Neuronal stem cell (in vitro differentiated cells): ENCODE data around the gene ARAP1.

ENCODE experiments used
- DNase-seq: peaks from one replicate; pipeline ENCODE4 v3.0.0-alpha.2; 2013; ENCODE audit warnings: low spot score
- H2AFZ ChIP-seq: one replicate; pipeline ENCODE4 v1.6.1; 2013; ENCODE audit warnings: mild to moderate bottlenecking, low read length, inconsistent platforms
- H2AK5ac ChIP-seq: 2 replicates; pipeline ENCODE4 v1.6.1; 2013; ENCODE audit warnings: low read depth, mild to moderate bottlenecking, inconsistent platforms, low read length, moderate library complexity, mixed read lengths
- H2BK120ac ChIP-seq: 2 replicates; pipeline ENCODE4 v1.6.1; 2013; ENCODE audit warnings: low read depth, mild to moderate bottlenecking, inconsistent platforms, low read length, moderate library complexity, mixed read lengths
- H2BK12ac ChIP-seq: one replicate; pipeline ENCODE4 v1.6.1; 2013; ENCODE audit warnings: low read length, inconsistent platforms
- H2BK15ac ChIP-seq: 2 replicates; pipeline ENCODE4 v1.6.1; 2013; ENCODE audit warnings: mild to moderate bottlenecking, low read length, inconsistent platforms, mixed read lengths
- H2BK5ac ChIP-seq: one replicate; pipeline ENCODE4 v1.6.1; 2013; ENCODE audit warnings: inconsistent platforms, mild to moderate bottlenecking, low read length, moderate library complexity
- H3K14ac ChIP-seq: one replicate; pipeline ENCODE4 v1.6.1; 2013; ENCODE audit warnings: low read length, inconsistent platforms
- H3K18ac ChIP-seq: 2 replicates; pipeline ENCODE4 v1.6.1; 2013; ENCODE audit warnings: low read length, inconsistent platforms
- H3K23ac ChIP-seq: 2 replicates; pipeline ENCODE4 v1.6.1; 2013; ENCODE audit warnings: low read depth, mild to moderate bottlenecking, mixed read lengths, low read length, inconsistent platforms; ENCODE audit not compliant: poor library complexity
- H3K27ac ChIP-seq: replicated peaks from 3 replicates; pipeline ENCODE4 v1.5.1; 2013; ENCODE audit warnings: low read length, inconsistent platforms
- H3K27me3 ChIP-seq, 3 experiments: 2 replicates each; pipeline ENCODE4 v1.6.1; 2013; ENCODE audit warnings: low read length in 3 of 3, mild to moderate bottlenecking in 2 of 3, inconsistent platforms in 1 of 3, low read depth in 1 of 3, mixed read lengths in 1 of 3, moderate library complexity in 1 of 3; ENCODE audit not compliant: control insufficient read depth in 3 of 3, insufficient read depth in 3 of 3
- H3K36me3 ChIP-seq, 2 donors: replicated peaks in 1 of 2; 2 replicates each; pipeline ENCODE4 v1.6.1; 2013; ENCODE audit warnings: low read length in 2 of 2; ENCODE audit not compliant: control insufficient read depth in 2 of 2, insufficient read depth in 2 of 2
- H3K4ac ChIP-seq: 2 replicates; pipeline ENCODE4 v1.6.1; 2013; ENCODE audit warnings: inconsistent platforms, mild to moderate bottlenecking, low read length, moderate library complexity
- H3K4me1 ChIP-seq, 2 donors: 1 replicate in 1 of 2; 2 replicates in 1 of 2; pipeline ENCODE4 v1.6.1; 2013; ENCODE audit warnings: low read length in 2 of 2, low read depth in 1 of 2; ENCODE audit not compliant: control insufficient read depth in 2 of 2, insufficient read depth in 1 of 2
- H3K4me2 ChIP-seq: one replicate; pipeline ENCODE4 v1.6.1; 2013; ENCODE audit warnings: mild to moderate bottlenecking, low read length, inconsistent platforms; ENCODE audit not compliant: insufficient read depth, poor library complexity, severe bottlenecking
- H3K4me3 ChIP-seq, 2 donors: 2 replicates each; pipeline ENCODE4 v1.5.1; 2013; ENCODE audit warnings: low read length in 2 of 2, mild to moderate bottlenecking in 2 of 2, inconsistent platforms in 1 of 2, moderate library complexity in 1 of 2
- H3K79me1 ChIP-seq: one replicate; pipeline ENCODE4 v1.6.1; 2013; ENCODE audit warnings: low read depth, mild to moderate bottlenecking, inconsistent platforms, low read length, moderate library complexity
- H3K9ac ChIP-seq: one replicate; pipeline ENCODE4 v1.6.1; 2013; ENCODE audit warnings: mild to moderate bottlenecking, low read depth, low read length, inconsistent platforms; ENCODE audit not compliant: poor library complexity
- H3K9me3 ChIP-seq, 2 donors: replicated peaks in 1 of 2; 2 replicates each; pipeline versions ENCODE3 to v1.6.1; 2013; ENCODE audit warnings: low read length in 2 of 2, mild to moderate bottlenecking in 2 of 2, inconsistent platforms in 1 of 2, low read depth in 1 of 2, mixed read lengths in 1 of 2, moderate library complexity in 1 of 2; ENCODE audit not compliant: control insufficient read depth in 2 of 2, insufficient read depth in 1 of 2
- H4K8ac ChIP-seq: one replicate; pipeline ENCODE4 v1.6.1; 2013; ENCODE audit warnings: low read depth, mild to moderate bottlenecking, inconsistent platforms, low read length, moderate library complexity
- H4K91ac ChIP-seq: one replicate; pipeline ENCODE4 v1.6.1; 2013; ENCODE audit warnings: low read length, low read depth, mild to moderate bottlenecking, inconsistent platforms; ENCODE audit not compliant: poor library complexity
- WGBS, 2 donors: extraction: QIAGEN DNeasy Blood & Tissue Kit; methylation state at CpG; one replicate each; pipeline ENCODE4 v1.1.7; 2013; ENCODE audit warnings: missing lambda C conversion rate in 2 of 2, mixed read lengths in 1 of 2; ENCODE audit not compliant: insufficient read length in 2 of 2, insufficient replicate concordance in 1 of 2; ENCODE audit errors: extremely low coverage in 2 of 2; 5-methylcytosine and 5-hydroxymethylcytosine counted together

The ARAP1 gene

GRCh38 chr11:72712168-72712751 lies 39.9 kb downstream of the ARAP1 start:
- peak overlapping the region; percentile 87 for H2BK120ac ChIP-seq
- H4K8ac ChIP-seq: no peak overlapping the region
- peak overlapping the region; percentile 55 for H3K9ac ChIP-seq
- H2AK5ac ChIP-seq: peak overlapping the region; percentile 78
- H2AFZ ChIP-seq: peak overlapping the region; percentile 70
- H3K18ac ChIP-seq: peak overlapping the region; percentile 96
- peaks cover 1% of the 10 kb centered on the region for H3K79me1 ChIP-seq
- H2BK5ac ChIP-seq: peak overlapping the region; percentile 68
- peaks cover 2 to 16% of the 10 kb centered on the region in 2 donors for H3K36me3 ChIP-seq
- peak overlapping the region; percentile 55 for H3K4ac ChIP-seq
- peak overlapping the region; percentile 28 for H3K27ac ChIP-seq
- WGBS, 2 donors: no CpG with 5 or more reads among the region's 26 CpGs
- no peak overlapping the region for H3K4me3 ChIP-seq
- H3K27me3 ChIP-seq: no peaks in the 10 kb centered on the region
- H3K4me2 ChIP-seq: peak overlapping the region; percentile 26
- H3K23ac ChIP-seq: no peak overlapping the region
- H2BK12ac ChIP-seq: peak overlapping the region; percentile 78
- peaks cover 25 to 26% of the 10 kb centered on the region in 2 donors for H3K4me1 ChIP-seq
- DNase-seq: no peak
- H3K9me3 ChIP-seq: no peaks in the 10 kb centered on the region
- peak overlapping the region; percentile 63 for H3K14ac ChIP-seq
- H2BK15ac ChIP-seq: peak overlapping the region; percentile 73
- no peak overlapping the region for H4K91ac ChIP-seq

- Histone ChIP-seq H3K9me3 (no peaks in the 10 kb centered on the region), H2BK5ac (no peak overlapping the region), H2AK5ac (peak overlapping the region; percentile 78), H2BK12ac (no peak overlapping the region), H2BK15ac (no peak overlapping the region), H2BK120ac (no peak overlapping the region), H3K4ac (peak overlapping the region; percentile 32), H3K4me1 (peaks cover 17 to 36% of the 10 kb centered on the region in 2 donors), H3K27me3 (no peaks in the 10 kb centered on the region), H3K79me1 (peaks cover 1% of the 10 kb centered on the region), H3K4me3 (no peak overlapping the region), H3K27ac (no peak overlapping the region), H3K23ac (no peak overlapping the region), H3K9ac (no peak overlapping the region), H3K18ac (no peak overlapping the region), H3K14ac (no peak overlapping the region), H3K36me3 (peaks cover 2 to 17% of the 10 kb centered on the region in 2 donors), H4K8ac (no peak overlapping the region), H4K91ac (no peak overlapping the region), H3K4me2 (no peak overlapping the region), H2AFZ (no peak overlapping the region)
- DNase-seq: no peak
- no CpG with 5 or more reads among the region's 9 CpGs for WGBS, 2 donors
Observed at GRCh38 chr11:72711141-72711540, 41.1 kb downstream of the ARAP1 start.

- H4K8ac ChIP-seq: no peak overlapping the region
- H2AFZ ChIP-seq: no peak overlapping the region
- no peaks in the 10 kb centered on the region for H3K9me3 ChIP-seq
- peaks cover 1% of the 10 kb centered on the region for H3K79me1 ChIP-seq
- H3K4me3 ChIP-seq: no peak overlapping the region
- H3K9ac ChIP-seq: peak overlapping the region; percentile 55
- H3K4ac ChIP-seq: no peak overlapping the region
- WGBS, 2 donors: no CpG with 5 or more reads among the region's 11 CpGs
- H2BK5ac ChIP-seq: no peak overlapping the region
- no peak overlapping the region for H3K27ac ChIP-seq
- H3K18ac ChIP-seq: peak overlapping the region; percentile 82
- H3K4me1 ChIP-seq: peaks cover 16 to 42% of the 10 kb centered on the region in 2 donors
- H3K27me3 ChIP-seq: no peaks in the 10 kb centered on the region
- H3K23ac ChIP-seq: no peak overlapping the region
- no peak overlapping the region for H4K91ac ChIP-seq
- no peak overlapping the region for H2BK12ac ChIP-seq
- H2BK15ac ChIP-seq: peak overlapping the region; percentile 56
- no peak for DNase-seq
- no peak overlapping the region for H3K14ac ChIP-seq
- no peak overlapping the region for H2BK120ac ChIP-seq
- peaks cover 2 to 17% of the 10 kb centered on the region in 2 donors for H3K36me3 ChIP-seq
- H2AK5ac ChIP-seq: peak overlapping the region; percentile 5
- H3K4me2 ChIP-seq: no peak overlapping the region
Observed at GRCh38 chr11:72710278-72710677, 41.9 kb downstream of the ARAP1 start.

- no peak overlapping the region for H3K14ac ChIP-seq
- H3K9ac ChIP-seq: peak overlapping the region; percentile 36
- H3K36me3 ChIP-seq: peaks cover 2 to 17% of the 10 kb centered on the region in 2 donors
- H3K79me1 ChIP-seq: peaks cover 1% of the 10 kb centered on the region
- no peak overlapping the region for H3K27ac ChIP-seq
- peak overlapping the region; percentile 60 for H4K91ac ChIP-seq
- peak overlapping the region; percentile 56 for H2BK15ac ChIP-seq
- no CpG with 5 or more reads among the region's 20 CpGs for WGBS, 2 donors
- no peaks in the 10 kb centered on the region for H3K9me3 ChIP-seq
- no peak overlapping the region for H3K4me2 ChIP-seq
- no peak for DNase-seq
- peak overlapping the region; percentile 25 for H2BK5ac ChIP-seq
- H2BK120ac ChIP-seq: peak overlapping the region; percentile 53
- no peak overlapping the region for H2AFZ ChIP-seq
- peaks cover 16 to 48% of the 10 kb centered on the region in 2 donors for H3K4me1 ChIP-seq
- H3K4ac ChIP-seq: no peak overlapping the region
- H3K23ac ChIP-seq: peak overlapping the region; percentile 39
- H3K27me3 ChIP-seq: no peaks in the 10 kb centered on the region
- peak overlapping the region; percentile 6 for H2BK12ac ChIP-seq
- H2AK5ac ChIP-seq: peak overlapping the region; percentile 57
- H3K18ac ChIP-seq: peak overlapping the region; percentile 82
- H4K8ac ChIP-seq: no peak overlapping the region
- H3K4me3 ChIP-seq: no peak overlapping the region
Observed at GRCh38 chr11:72709478-72710238, 42.5 kb downstream of the ARAP1 start.
